Natural killer cell (primary cell): ENCODE data around the gene LDLRAD4. TPM values are rescaled to one million over a fixed set of nuclear protein-coding genes. Genes with fewer than 3 reads are reported as not detected.

Experiments
- ATAC-seq, 3 donors: fragments of 150-1000 bp in 2 of 3; fragments of 200-7000 bp in 1 of 3; cut with Tn5 transposase; 1 replicate in 1 of 3; 2 replicates in 2 of 3; pipeline ENCODE4 v1.10.0; 2021; ENCODE audit warnings: mild to moderate bottlenecking in 2 of 3, moderate library complexity in 2 of 3
- DNase-seq, 2 donors: peaks; one replicate each; pipeline versions ENCODE4 v3.0.0 to v3.0.0-alpha.2; 2013 to 2021; ENCODE audit warnings: mixed read lengths in 1 of 2
- H3K27ac ChIP-seq: one replicate; pipeline ENCODE4 v1.5.1; 2013; ENCODE audit warnings: mild to moderate bottlenecking, low read length
- H3K27me3 ChIP-seq: one replicate; pipeline ENCODE4 v1.6.1; 2013; ENCODE audit warnings: low read length; ENCODE audit not compliant: control insufficient read depth, insufficient read depth
- H3K36me3 ChIP-seq: one replicate; pipeline ENCODE4 v1.6.1; 2013; ENCODE audit warnings: low read length; ENCODE audit not compliant: control insufficient read depth, insufficient read depth
- H3K4me1 ChIP-seq: one replicate; pipeline ENCODE4 v1.6.1; 2013; ENCODE audit warnings: low read length; ENCODE audit not compliant: control insufficient read depth, insufficient read depth
- H3K4me3 ChIP-seq: one replicate; pipeline ENCODE4 v1.5.1; 2013; ENCODE audit warnings: low read length
- H3K9me3 ChIP-seq: one replicate; pipeline ENCODE4 v1.6.1; 2013; ENCODE audit warnings: low read length; ENCODE audit not compliant: control insufficient read depth, insufficient read depth
- H3K27ac Mint-ChIP-seq, 2 donors: one replicate each; pipeline ENCODE4 v1.8.0; 2022; ENCODE audit warnings: mild to moderate bottlenecking in 2 of 2, mixed read lengths in 2 of 2, moderate library complexity in 1 of 2
- H3K27me3 Mint-ChIP-seq, 2 donors: one replicate each; pipeline ENCODE4 v1.8.0; 2022; ENCODE audit warnings: low read depth in 2 of 2, mixed read lengths in 2 of 2
- H3K36me3 Mint-ChIP-seq: one replicate; pipeline ENCODE4 v1.8.0; 2022; ENCODE audit warnings: mixed read lengths
- H3K4me1 Mint-ChIP-seq, 2 donors: one replicate each; pipeline ENCODE4 v1.8.0; 2022; ENCODE audit warnings: mixed read lengths in 2 of 2
- H3K4me3 Mint-ChIP-seq: one replicate; pipeline ENCODE4 v1.8.0; 2022; ENCODE audit warnings: mild to moderate bottlenecking, moderate library complexity, mixed read lengths
- H3K9me3 Mint-ChIP-seq, 2 donors: one replicate each; pipeline ENCODE4 v1.8.0; 2022; ENCODE audit warnings: mixed read lengths in 2 of 2
- CTCF ChIP-seq: fragments of 200-600 bp; IDR thresholded peaks from one replicate; pipeline ENCODE4 v1.8.0; 2022; ENCODE audit warnings: antibody characterized with exemption
- WGBS: methylation state at CpG from one replicate; pipeline ENCODE4 v1.1.7; 2013; ENCODE audit warnings: missing lambda C conversion rate; ENCODE audit not compliant: insufficient coverage; 5-methylcytosine and 5-hydroxymethylcytosine counted together
- intact Hi-C: fragments of 100-400 bp; cut with micrococcal nuclease; formaldehyde crosslinking; loops from one replicate; pipeline ENCODE4 v1.14.2; 2022
- total RNA-seq, 4 donors: library from RNA; stranded (reverse); fragments of 120-200 nt in 1 of 4; gene quantifications; one replicate each; pipeline versions ENCODE4 v1.2.3 to v1.2.4, GENCODE V29; 2013 to 2022

Gene LDLRAD4
- total RNA-seq, 3 donors from 2014 or later (not counting 1 experiment from before 2014, with no cell fraction given) = 24.0 to 36.3 (median 29.2) TPM

- H3K4me1 ChIP-seq = peaks cover 9% of the 10 kb centered on the region
- no peak overlapping the region for H3K27ac Mint-ChIP-seq
- H3K4me3 Mint-ChIP-seq = no peak overlapping the region
- ATAC-seq (no peak), DNase-seq (peak in 1 of 2 donors; percentile 55)
- intact Hi-C loops = no loop called here
- TF ChIP-seq CTCF = no peak
- no peak overlapping the region for H3K4me3 ChIP-seq
- H3K4me1 Mint-ChIP-seq = peaks cover 4 to 6% of the 10 kb centered on the region in 2 donors
- H3K27me3 ChIP-seq = no peaks in the 10 kb centered on the region
- no peaks in the 10 kb centered on the region for H3K36me3 Mint-ChIP-seq
- H3K36me3 ChIP-seq = no peaks in the 10 kb centered on the region
- H3K9me3 Mint-ChIP-seq = no peaks in the 10 kb centered on the region
- no peak overlapping the region for H3K27ac ChIP-seq
- no peaks in the 10 kb centered on the region for H3K9me3 ChIP-seq
- H3K27me3 Mint-ChIP-seq = peaks cover 11 to 37% of the 10 kb centered on the region in 2 donors
- WGBS = 57% methylated on average over 23 of the region's 23 CpGs
Measured at GRCh38 chr18:13266218-13267100, 47.9 kb downstream of the LDLRAD4 start.

GRCh38 chr18:13267431-13267873 is 48.9 kb downstream of the LDLRAD4 start:
- Histone ChIP-seq H3K36me3 (no peaks in the 10 kb centered on the region), H3K9me3 (no peaks in the 10 kb centered on the region), H3K4me1 (peaks cover 3% of the 10 kb centered on the region), H3K27me3 (no peaks in the 10 kb centered on the region), H3K4me3 (no peak overlapping the region), H3K27ac (no peak overlapping the region)
- H3K27ac Mint-ChIP-seq = no peak overlapping the region
- ATAC-seq (no peak), DNase-seq (no peak)
- H3K4me3 Mint-ChIP-seq = no peak overlapping the region
- H3K36me3 Mint-ChIP-seq = no peaks in the 10 kb centered on the region
- peaks cover 7 to 28% of the 10 kb centered on the region in 2 donors for H3K27me3 Mint-ChIP-seq
- H3K4me1 Mint-ChIP-seq = no peaks in the 10 kb centered on the region
- intact Hi-C loops = no loop called here
- TF ChIP-seq CTCF = no peak
- WGBS = 88% methylated on average over 7 of the region's 7 CpGs
- H3K9me3 Mint-ChIP-seq = no peaks in the 10 kb centered on the region

- H3K4me1 Mint-ChIP-seq = no peaks in the 10 kb centered on the region
- Histone ChIP-seq H3K27me3 (no peaks in the 10 kb centered on the region), H3K4me3 (no peak overlapping the region), H3K36me3 (no peaks in the 10 kb centered on the region), H3K27ac (no peak overlapping the region), H3K4me1 (peaks cover 3% of the 10 kb centered on the region), H3K9me3 (no peaks in the 10 kb centered on the region)
- no peaks in the 10 kb centered on the region for H3K36me3 Mint-ChIP-seq
- ATAC-seq (no peak), DNase-seq (no peak)
- no peak overlapping the region for H3K4me3 Mint-ChIP-seq
- WGBS = 81% methylated on average over 6 of the region's 9 CpGs
- no peak for TF ChIP-seq CTCF
- intact Hi-C loops = no loop called here
- H3K9me3 Mint-ChIP-seq = no peaks in the 10 kb centered on the region
- no peak overlapping the region for H3K27ac Mint-ChIP-seq
- peaks cover 7 to 28% of the 10 kb centered on the region in 2 donors for H3K27me3 Mint-ChIP-seq
Measured at GRCh38 chr18:13268158-13269012, 49.8 kb downstream of the LDLRAD4 start.
